Daoy (cell line): ENCODE results near the gene SMOC1. TPM values are rescaled to one million over a fixed set of nuclear protein-coding genes. Genes with fewer than 3 reads are reported as not detected.
A peak's percentile ranks its signal among the peaks of the same experiment; 100 is the strongest.

Experiments
- DNase-seq: peaks from one replicate; pipeline ENCODE4 v3.0.0-alpha.2; 2015; ENCODE audit warnings: low read depth
- total RNA-seq: library from RNA; depleted of rRNA; stranded (reverse); fragments of >200 nt; shearing (Covaris generic); gene quantifications from 2 replicates; pipeline ENCODE4 v1.2.3, GENCODE V29; 2014; rRNA removed

SMOC1 gene, protein sequence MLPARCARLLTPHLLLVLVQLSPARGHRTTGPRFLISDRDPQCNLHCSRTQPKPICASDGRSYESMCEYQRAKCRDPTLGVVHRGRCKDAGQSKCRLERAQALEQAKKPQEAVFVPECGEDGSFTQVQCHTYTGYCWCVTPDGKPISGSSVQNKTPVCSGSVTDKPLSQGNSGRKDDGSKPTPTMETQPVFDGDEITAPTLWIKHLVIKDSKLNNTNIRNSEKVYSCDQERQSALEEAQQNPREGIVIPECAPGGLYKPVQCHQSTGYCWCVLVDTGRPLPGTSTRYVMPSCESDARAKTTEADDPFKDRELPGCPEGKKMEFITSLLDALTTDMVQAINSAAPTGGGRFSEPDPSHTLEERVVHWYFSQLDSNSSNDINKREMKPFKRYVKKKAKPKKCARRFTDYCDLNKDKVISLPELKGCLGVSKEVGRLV
- total RNA-seq, result 3.7 and 5.9 TPM in 2 replicates

DNA sequence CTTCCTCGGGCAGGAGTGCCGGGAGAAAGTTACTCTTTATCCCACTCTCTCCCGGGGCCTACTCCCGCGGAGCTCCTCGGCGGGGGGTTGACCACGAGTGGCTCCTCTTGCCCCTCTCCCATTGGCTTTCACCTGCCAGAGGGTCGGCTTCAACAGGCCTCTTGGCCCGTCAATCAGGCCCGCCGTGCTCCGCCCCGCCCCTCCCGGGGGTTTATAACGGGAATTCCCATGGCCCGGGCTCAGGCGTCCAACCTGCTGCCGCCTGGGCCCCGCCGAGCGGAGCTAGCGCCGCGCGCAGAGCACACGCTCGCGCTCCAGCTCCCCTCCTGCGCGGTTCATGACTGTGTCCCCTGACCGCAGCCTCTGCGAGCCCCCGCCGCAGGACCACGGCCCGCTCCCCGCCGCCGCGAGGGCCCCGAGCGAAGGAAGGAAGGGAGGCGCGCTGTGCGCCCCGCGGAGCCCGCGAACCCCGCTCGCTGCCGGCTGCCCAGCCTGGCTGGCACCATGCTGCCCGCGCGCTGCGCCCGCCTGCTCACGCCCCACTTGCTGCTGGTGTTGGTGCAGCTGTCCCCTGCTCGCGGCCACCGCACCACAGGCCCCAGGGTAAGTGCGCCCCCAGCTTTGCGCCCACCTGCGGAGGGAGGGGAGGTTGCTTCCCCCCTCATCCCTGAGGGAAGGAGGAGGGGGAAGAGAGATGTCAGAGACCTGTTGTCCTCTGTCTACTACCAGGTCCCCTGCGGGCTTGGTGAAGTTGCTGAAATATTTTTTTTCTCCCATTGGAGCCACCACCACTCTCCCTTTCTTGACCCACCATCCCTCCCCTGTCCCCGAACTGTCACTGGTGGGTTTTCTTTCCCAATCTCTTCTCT is at the start of gene SMOC1:
TSS of gene SMOC1 (plus strand) at position 242 of the 869 bp plus-strand sequence. CDS start at position 505, 263 bp downstream.
- peak; percentile 85 for DNase-seq

DNA sequence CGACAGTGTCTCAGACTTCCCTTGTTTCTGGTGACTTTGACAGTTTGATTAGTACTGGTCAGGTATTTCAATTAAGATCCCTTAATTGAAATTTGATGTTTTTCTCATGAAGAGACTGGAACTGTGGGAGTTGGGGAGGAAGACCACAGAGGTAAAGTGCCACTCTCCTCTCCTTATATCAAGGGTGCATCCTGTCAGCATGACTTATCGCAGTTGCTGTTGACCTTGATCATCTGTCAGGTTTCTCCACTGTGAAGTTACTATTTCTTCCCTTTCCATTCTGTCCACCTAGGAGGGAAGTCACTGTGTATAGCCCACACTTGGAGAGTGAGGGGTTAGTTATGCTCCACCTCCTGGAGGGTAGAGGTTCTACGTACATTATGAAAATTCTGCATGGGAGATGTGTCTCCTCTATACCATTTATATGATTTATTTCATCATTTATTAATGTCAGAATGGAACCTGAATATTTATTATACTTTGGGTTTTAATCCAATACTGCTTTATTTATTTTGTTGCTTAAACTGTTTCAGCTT is 40.3 kb upstream of the SMOC1 start:
- no peak for DNase-seq

DNA sequence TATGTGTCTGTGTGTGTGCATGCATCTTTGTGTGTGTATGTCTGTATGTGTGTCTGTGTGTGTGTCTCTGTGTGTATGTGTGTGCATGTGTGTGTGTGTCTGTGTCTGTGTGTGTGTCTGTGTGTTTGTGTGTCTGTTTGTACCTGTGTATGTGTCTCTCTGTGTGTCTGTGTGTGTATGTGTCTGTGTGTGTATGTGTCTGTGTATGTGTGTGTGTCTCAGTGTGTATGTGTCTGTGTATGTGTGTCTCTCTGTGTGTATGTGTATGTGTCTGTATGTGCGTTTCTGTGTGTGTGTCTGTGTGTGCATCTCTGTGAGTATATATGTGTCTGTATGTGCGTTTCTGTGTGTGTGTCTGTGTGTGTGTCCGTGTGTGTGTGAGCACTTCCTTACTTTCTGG is 39.6 kb upstream of the SMOC1 start:
- no peak for DNase-seq

DNA sequence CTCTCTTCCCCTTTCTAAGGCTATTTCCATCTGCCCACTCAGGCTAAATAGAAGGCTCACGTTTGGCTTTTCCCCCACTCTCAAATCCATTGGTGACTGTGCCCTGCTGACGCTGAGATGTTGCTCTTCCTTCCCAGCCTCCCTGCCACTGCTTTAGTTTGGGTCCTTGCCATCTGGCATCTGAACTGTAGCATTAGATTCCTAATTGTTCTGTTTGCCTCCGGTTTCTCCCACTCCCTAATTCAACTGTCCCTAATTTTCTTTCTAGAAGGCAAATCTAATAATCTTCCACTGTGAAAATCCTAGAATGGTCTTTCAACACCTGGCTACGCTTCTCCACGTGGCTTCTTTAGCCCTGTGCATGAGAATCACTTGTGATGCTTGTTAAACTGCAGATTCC is 37.6 kb upstream of the SMOC1 start:
- DNase-seq, result no peak

DNA sequence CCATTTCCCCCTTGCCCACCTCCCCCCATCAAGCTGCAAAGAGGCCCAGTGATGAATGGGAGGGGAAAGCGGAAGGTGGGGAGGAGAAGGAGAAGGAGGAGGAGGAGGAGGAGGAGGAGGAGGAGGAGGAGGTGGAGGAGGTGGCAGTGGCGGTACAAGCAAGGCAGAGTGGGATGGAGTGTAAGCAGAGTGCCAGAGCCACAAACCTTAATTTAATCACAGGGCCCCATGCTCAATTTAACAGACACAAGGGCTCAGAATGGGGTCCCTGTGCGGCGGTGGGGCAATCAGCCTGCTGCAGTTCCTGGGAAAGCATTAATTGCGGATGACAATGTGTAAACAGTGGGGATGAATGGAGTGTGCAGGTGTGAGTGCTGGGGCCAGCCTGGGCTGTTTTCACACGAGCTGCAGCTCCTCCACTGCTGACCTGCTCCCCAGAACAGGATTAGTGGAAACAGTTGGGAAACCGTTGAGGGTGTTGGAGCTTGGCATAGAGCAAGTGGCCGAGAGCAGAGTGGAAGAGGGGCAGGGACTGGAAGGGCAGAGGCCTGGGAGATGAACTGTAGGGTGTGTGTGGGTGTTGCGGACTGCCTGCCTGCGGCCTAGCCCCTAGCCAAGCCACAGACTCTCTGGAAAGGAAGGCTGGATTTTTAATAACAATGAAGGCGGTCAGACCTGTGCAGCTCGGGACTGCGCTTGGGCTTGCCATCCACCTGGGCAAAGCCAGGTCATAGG is 36.4 kb upstream of the SMOC1 start:
- DNase-seq, result no peak

DNA sequence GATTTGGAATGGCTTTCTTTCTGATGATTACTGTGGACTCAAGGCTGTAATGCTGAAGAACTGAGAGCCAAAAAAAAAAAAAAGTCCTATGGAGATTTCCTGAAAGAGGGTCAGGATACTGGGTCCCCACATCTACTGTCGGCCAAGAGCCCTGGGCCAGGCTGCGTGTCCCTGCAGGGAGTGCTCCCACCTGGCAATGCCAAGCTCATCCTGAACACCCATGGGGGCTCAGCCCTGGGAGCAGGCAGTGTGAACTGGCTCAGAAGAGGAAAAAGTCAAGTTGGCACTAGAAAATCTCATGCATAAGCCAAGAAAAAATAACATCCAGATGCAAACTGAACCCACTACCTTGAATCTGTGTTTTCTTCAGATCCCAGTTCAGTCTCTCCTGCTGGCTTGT is 35.0 kb upstream of the SMOC1 start:
- DNase-seq, result no peak

DNA sequence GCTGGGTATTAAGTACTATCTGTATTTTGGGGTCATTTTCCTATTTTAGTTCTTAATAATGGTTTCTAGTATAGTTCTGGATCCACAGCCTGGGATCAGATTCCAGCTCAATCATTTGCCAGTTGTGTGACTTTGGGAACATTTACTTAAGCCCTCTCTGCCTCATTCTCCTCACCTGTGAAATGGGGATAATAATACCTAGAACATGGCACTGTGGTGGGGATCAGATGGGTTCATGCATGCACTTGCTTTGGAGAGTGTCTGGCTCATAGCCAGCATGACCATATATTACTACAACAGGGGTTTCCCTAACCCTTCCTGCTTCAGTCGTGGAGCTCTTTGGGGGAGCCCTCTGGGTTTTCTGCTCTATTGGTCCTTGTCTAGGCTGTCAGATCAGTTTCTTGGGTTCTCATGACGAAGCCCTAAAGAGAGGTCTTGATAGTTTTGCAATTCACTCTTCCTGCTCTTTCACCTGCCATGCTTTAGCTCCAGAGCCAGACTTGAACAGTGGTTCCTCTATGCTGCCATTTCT is 34.1 kb upstream of the SMOC1 start:
- no peak for DNase-seq

DNA sequence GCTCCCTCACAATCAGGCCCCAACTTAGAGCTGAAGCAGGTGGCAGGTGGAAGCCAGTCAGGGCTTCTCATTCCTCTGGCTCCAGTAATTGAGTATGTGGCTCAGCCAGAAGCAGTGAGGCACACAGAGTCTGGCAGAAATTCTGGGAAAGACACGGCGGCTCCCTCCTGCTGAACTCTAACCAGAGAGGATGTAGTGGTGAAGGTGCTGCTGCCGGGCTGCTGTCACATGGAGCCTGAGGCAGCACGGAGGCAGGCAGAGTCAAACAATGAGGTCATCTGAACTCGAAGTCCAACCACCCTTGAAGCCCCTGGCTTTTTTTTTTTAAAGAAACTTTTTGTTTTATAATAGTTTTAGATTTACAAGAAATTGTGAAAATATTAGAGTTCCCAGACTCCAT is 33.4 kb upstream of the SMOC1 start:
- DNase-seq, result peak; percentile 73

DNA sequence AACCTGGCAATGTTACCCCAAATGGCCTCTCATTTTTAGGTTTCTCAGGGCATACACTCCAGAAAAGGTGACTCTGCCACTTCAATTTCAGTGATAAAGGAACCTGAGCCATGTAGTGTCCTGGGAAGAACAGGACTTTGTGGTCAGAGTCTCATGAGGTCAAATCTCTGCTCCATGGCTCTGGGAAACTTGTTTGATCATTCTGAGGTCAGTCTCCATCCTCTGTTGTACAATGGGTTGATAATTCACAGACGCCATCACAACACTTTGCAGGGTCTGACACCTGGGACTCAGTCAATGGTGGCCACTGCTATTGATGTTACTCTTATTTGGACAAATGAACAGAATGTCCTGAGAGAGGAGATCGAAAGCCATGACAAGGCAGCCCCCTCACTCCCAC is 31.1 kb upstream of the SMOC1 start:
- no peak for DNase-seq

DNA sequence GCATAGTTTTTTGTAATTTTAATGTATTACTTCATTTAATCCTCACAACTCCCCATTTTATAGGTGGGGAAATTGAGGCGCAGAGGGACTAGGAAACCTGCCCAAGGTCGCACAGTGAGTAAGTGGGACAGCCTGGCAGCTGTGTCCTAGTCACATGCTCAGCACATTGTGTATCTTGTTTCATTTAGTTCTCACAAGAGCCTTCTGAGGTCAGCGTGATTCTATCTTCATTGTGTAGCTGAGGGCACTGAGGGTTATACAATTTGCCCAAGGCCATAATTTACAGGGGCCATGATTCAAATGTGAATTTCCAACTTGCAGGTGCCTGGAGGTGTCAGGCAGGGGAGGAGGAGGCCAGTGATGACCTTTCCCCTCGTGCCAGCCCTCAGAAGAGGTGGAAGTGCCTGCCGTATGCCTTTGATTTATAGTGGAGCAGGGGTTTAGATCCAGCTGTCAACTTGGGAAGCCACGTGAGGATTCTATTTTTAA is 30.3 kb upstream of the SMOC1 start:
- no peak for DNase-seq

DNA sequence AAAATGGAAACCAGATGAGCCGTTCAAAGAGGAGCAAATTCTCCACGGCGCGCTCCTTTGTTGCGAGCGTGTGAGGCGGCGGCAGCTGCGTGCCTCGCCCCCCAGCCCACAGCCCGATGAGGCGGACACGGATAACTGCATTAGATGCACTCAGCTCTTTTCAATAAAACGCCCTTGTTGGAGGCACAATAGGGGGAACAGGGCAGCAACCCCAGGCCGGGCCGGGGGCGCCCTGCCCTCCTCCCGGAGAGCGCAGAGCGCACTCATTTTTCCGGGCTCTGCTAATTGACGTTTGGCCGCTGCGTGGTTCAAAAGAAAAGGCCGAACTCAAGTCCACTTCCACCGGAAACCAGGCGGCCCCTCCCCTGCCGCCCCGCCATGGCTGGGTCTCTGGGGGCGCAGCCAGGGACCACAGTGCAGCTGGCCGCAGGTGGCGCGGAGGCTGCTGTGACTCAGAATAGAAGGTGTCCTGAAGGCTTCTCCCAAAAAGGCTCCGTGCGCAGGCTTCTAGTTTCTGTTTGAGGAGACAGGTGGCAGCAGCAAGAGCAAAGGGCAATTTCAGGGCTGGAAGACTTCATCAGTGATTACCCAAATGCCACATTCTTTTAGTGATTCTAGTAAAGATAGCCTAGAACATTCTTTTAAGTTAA is 29.0 kb upstream of the SMOC1 start:
- peak; percentile 47 for DNase-seq

DNA sequence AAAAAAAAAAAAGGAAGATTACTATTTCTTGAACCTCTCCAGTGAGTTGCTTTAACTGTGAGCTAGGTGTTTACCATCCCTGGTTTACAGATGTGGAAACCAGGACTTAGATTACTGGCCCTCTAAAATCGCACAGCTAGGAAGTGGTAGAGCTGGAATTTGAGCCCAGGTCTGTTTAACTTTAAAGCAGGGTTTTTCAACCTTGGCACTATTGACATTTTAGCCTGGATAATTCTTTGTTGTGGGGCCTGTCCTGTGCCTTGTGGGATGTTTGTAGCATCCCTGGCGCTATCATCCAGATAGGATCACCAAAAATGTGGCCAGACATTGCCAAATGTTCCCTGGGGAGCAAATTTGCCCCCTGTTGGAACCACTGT is 28.5 kb upstream of the SMOC1 start:
- no peak for DNase-seq

DNA sequence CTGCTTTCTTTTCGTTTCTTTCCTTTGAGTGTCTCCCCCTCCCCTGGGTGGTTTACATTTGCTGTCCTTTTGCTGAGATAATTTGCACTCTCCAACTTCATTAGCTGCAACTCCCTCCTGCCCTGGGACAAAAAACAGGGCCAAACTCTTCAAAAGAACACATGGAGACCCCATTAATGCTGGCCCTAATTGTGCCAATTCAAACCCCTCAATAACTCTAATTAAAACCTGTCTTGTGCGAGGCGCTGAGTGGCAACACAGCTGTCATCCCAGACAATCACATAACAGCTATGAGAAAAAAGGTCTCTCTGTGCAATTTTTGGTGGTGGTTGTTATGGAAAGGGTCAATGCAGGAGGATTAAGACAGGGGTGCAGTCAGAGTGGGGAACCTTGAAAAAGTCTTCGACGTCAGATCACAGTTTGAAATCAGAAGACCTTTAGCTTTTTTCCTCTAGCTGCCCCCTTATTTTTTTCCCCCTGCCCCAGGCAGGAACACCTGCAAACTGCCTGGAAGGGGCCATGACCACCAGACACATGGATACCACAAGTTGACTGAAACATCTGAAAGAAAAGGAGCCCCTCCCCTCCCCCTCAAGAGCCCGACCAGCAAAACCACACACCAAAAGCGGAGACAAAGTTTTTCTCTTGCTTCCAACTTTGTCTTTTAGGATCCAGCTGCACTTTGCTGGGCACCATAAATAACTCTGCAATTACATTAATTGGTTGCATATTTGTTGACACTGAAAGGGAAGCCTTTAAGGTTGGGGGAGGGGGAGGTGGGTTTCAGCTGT is 26.5 kb upstream of the SMOC1 start:
- DNase-seq, result no peak

DNA sequence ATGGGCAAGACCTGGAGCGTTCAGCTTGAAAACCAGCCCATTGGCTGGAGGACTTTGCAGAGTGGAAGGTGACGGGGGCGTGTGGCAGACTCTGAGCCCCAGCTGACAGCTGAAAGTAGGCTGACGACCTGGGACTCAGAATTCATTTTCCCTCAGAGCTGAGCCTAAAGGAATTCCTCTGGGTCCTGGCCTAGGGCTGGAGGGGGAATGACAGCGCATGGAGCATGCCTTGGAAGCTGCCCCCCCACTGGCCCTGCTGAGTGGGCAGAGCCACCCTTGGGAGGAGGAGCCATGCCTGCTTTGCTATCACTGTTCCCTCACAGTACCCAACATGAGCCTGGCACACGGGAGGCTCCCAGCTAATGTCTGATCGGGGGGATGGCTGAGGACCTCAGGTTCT is 25.4 kb upstream of the SMOC1 start:
- no peak for DNase-seq

DNA sequence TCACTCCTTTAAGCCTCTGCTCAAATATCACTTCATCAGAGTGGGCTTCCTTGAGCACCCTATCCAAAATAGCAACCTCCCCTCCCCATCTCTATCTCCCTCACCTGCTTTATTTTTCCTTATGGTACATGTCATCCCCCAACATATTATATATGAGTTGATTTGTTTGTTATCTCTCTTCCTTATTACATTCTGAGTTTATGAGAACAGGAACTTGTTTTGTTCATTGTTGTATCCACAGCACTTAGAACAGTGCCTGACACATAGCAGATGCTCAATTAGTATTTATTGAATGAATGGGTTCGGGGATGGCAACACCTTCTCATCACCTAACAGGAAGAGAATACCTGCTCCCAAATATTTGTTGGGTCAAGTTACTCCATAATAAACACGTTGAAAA is 24.6 kb upstream of the SMOC1 start:
- no peak for DNase-seq

DNA sequence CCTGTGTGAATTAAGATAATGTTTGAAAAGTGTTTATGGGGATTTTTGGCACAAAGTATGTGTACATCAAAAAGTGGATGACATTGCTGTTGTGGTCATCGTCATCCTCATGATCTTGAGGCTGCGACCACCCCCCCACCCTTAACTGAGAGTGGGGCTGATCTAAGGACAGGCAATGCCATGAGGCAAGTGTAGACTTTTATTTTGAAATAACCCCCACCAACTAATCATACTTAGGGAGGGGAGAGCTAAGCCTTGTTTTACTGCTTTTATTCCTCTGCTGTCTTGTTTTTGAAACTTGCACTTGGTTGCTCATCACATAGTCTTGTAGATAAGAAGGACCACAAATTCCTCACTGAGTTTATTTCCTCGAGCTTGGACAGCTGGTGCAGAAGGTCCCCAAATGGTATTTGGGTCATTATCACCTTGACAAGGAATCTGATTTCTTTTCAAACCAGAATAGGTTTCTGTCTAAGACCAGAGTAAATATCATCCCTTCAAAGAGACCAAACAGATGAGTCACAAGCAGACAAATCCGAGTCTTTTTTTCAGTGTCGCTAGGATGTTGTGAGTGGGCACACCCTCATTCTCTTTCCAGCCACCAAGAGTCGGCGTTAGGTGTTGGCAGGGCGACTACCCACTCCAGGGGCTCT is 23.9 kb upstream of the SMOC1 start:
- no peak for DNase-seq

DNA sequence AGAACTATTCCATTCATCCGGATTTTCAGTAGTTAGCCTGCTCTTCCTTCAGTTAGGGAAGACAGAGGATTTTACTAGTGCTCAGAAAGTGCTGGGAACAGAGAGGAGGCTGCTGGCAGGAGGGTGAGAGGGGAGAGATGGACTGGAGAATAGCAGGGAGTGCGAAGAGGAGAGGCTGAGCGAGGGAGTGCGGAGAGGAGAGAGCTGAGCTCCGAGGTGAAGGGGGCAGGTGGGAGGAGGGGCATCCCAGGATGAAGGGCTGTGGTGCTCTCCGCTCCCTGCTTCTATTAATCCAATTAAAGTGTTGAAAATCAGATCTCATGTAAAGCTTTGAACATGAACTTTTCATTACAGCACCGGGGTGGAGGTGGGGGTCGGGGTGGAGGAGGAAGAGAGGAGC is 20.4 kb upstream of the SMOC1 start:
- DNase-seq, result no peak

DNA sequence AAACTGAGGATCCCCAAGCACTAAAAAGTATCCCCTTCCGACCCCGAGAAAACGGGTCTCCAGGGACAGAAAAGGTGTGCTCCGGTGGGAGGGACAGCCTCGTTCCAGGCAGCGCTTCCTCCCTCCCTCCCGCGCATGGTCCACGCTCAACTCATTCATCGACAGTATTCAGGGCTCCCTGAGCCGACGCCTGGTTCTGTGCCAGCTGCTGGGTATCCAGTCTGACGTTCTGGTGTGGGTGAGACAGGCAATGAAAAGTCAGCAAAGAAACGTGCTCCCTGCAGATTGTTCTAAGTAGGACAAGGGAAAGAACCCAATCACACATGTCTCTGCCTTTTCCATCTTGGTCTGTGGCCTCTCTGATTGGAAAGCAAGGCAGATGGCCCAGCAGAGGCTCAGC is 19.6 kb upstream of the SMOC1 start:
- no peak for DNase-seq

DNA sequence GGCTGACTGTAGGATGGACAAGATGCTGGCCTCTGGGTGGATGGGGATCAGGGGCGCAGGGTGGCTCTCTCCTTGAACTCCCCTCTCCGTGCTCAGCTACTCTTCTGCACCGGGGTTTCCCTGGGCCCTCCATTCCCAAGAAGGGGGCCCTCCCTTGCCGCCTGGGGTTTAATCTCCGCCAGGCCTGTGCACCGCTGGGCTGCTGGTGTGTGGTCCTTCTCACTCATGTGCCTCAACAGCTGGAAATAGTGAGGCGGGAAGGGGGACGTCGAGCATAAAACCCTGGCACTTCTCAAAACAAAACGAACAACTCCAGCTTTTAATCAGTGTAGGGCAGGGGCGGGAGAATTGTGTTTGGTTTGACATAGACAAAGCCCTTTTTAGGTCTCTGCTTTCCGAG is 19.0 kb upstream of the SMOC1 start:
- no peak for DNase-seq
